Esophagus squamous epithelium (tissue), 5 donors: ENCODE data around the gene THSD7B. TPM values are rescaled to one million over a fixed set of nuclear protein-coding genes. Genes with fewer than 3 reads are reported as not detected.

Experiments used
- DNase-seq: peaks from one replicate; lab custom pipeline; 2025; lab: John Stamatoyannopoulos, UW
- H3K27ac ChIP-seq, 4 donors: fragments of 200-600 bp; sonication (generic); one replicate each; pipeline ENCODE4 v1.5.1; 2016 to 2019; ENCODE audit warnings: mild to moderate bottlenecking in 1 of 4
- H3K27me3 ChIP-seq, 4 donors: fragments of 200-600 bp; sonication (generic); 1 replicate in 3 of 4; 2 replicates in 1 of 4; pipeline versions ENCODE4 v1.5.1 to v1.6.0; 2017 to 2021; ENCODE audit warnings: antibody characterized with exemption in 1 of 4
- H3K36me3 ChIP-seq, 3 donors: fragments of 200-600 bp; sonication (generic); one replicate each; pipeline ENCODE4 v1.5.1; 2016 to 2019
- H3K4me1 ChIP-seq, 3 donors: fragments of 200-600 bp; sonication (generic); one replicate each; pipeline ENCODE4 v1.5.1; 2017 to 2019
- H3K4me3 ChIP-seq, 4 donors: fragments of 200-600 bp; sonication (generic); 1 replicate in 3 of 4; 2 replicates in 1 of 4; pipeline ENCODE4 v1.5.1; 2016 to 2019; ENCODE audit warnings: mild to moderate bottlenecking in 2 of 4, moderate library complexity in 1 of 4
- H3K9me3 ChIP-seq, 3 donors: fragments of 200-600 bp; sonication (generic); one replicate each; pipeline ENCODE4 v1.5.1; 2016 to 2019
- POLR2A ChIP-seq, 4 donors: fragments of 450-650 bp; IDR thresholded peaks; one replicate each; pipeline ENCODE4 v1.6.1; 2017; ENCODE audit warnings: antibody characterized with exemption in 4 of 4, mild to moderate bottlenecking in 4 of 4, moderate library complexity in 3 of 4
- WGBS, 2 donors: methylation state at CpG; one replicate each; pipeline ENCODE4 v1.1.5; 2018; 5-methylcytosine and 5-hydroxymethylcytosine counted together
- intact Hi-C: fragments of 100-400 bp; cut with DNase I; formaldehyde crosslinking; loops from one replicate; pipeline ENCODE4 v1.15.0; 2022
- total RNA-seq, 4 donors: library from RNA; depleted of rRNA; stranded (reverse); fragments of >200 nt; gene quantifications; one replicate each; pipeline ENCODE4 v1.1.0, GENCODE V29; 2016
- TF ChIP-seq, protein P1 (sequence below), 6 experiments: fragments of 450-650 bp in 4 of 6; fragments of 200-600 bp in 2 of 6; sonication (generic) in 2 of 6; IDR thresholded peaks; one replicate each; pipeline ENCODE4 v1.5.1; 2016 to 2019; ENCODE audit warnings: antibody characterized with exemption in 6 of 6, mild to moderate bottlenecking in 4 of 6, moderate library complexity in 4 of 6
- donor health status: DM: yes; HTN: yes; CAD: no.

Gene THSD7B
- total RNA-seq, 4 donors from 2014 or later = 0.31 to 0.97 (median 0.72) TPM

GRCh38 chr2:137522620-137523011 lies 757.3 kb downstream of the THSD7B start:
- 33 to 54% methylated on average over 1 of the region's 1 CpG for WGBS, 2 donors
- intact Hi-C loops = no loop called here

DNA sequence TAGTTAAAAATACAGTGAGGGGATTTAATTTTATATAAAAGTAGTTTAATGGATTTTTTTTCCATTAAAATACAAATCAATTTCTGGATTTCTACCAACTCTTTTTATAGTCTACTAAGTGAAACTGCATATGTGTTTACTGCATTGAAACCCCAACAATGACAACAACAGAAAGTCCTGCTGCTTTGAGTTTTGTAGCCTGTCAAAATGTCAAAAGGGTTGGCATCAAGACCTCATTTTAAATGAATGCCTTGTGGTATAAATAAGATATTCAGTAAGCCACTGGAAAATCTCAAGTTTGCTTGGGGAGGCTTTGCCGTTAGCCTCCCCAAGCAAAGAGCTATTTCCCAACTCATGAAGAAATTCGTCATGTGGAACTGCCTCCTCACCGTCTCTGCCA lies 758.6 kb downstream of the THSD7B start:
- Histone ChIP-seq H3K4me1 (no peaks in the 10 kb centered on the region), H3K9me3 (no peaks in the 10 kb centered on the region), H3K27me3 (no peaks in the 10 kb centered on the region), H3K4me3 (no peak overlapping the region), H3K27ac (no peak overlapping the region), H3K36me3 (no peaks in the 10 kb centered on the region)
- intact Hi-C loops = no loop called here
- DNase-seq = no peak
- TF ChIP-seq POLR2A (IDR thresholded peaks at IDR 0.05) = no peak
- TF ChIP-seq, protein P1, sequence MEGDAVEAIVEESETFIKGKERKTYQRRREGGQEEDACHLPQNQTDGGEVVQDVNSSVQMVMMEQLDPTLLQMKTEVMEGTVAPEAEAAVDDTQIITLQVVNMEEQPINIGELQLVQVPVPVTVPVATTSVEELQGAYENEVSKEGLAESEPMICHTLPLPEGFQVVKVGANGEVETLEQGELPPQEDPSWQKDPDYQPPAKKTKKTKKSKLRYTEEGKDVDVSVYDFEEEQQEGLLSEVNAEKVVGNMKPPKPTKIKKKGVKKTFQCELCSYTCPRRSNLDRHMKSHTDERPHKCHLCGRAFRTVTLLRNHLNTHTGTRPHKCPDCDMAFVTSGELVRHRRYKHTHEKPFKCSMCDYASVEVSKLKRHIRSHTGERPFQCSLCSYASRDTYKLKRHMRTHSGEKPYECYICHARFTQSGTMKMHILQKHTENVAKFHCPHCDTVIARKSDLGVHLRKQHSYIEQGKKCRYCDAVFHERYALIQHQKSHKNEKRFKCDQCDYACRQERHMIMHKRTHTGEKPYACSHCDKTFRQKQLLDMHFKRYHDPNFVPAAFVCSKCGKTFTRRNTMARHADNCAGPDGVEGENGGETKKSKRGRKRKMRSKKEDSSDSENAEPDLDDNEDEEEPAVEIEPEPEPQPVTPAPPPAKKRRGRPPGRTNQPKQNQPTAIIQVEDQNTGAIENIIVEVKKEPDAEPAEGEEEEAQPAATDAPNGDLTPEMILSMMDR (IDR thresholded peaks at IDR 0.05) = no peak
- WGBS, 2 donors = 69 to 78% methylated on average over 3 of the region's 3 CpGs

More at GRCh38 chr2:137522620-137523011, 757.3 kb downstream of the THSD7B start:
- Histone ChIP-seq H3K4me1 (no peaks in the 10 kb centered on the region), H3K27ac (no peak overlapping the region), H3K9me3 (no peaks in the 10 kb centered on the region), H3K4me3 (no peak overlapping the region), H3K36me3 (no peaks in the 10 kb centered on the region), H3K27me3 (no peaks in the 10 kb centered on the region)
- DNase-seq = no peak
- no peak for TF ChIP-seq POLR2A (IDR thresholded peaks at IDR 0.05)
- TF ChIP-seq, protein P1 (IDR thresholded peaks at IDR 0.05) = no peak

GRCh38 chr2:137525132-137525531 lies 759.8 kb downstream of the THSD7B start:
- no peak for TF ChIP-seq POLR2A (IDR thresholded peaks at IDR 0.05)
- TF ChIP-seq, protein P1 (IDR thresholded peaks at IDR 0.05) = no peak
- no peak overlapping the region for H3K4me3 ChIP-seq
- WGBS, 2 donors = 28 to 38% methylated on average over 1 of the region's 1 CpG

DNA sequence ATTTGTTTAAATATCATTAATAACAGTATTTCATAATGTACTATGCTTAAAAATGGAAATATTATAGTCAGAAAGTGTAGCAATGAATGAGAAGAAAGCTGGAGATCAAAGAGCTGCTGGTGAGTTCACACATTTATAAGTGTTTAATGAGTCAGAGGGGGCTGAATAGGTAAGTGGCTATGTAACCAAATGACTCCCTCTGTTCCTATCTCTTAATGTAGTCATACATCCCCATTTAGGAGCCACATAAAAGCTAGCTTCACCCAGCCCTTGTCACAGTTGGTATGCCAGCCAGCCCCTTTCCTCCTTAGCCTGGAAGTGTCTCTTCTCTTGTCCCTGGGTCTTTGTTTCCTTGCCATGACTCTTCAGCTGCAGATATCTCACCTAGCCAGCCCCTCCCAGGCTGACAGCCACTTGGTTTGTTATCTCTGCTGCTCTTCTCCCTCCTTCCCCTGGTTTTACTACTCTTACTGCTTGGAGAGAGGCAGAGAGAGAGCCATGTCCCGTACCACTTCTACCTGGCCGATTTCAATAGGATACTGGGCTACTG lies 760.4 kb downstream of the THSD7B start:
- 76 to 97% methylated on average over 2 of the region's 2 CpGs for WGBS, 2 donors
- DNase-seq = no peak

More at GRCh38 chr2:137525132-137525531, 759.8 kb downstream of the THSD7B start:
- no peaks in the 10 kb centered on the region for H3K27me3 ChIP-seq
- intact Hi-C loops = no loop called here
- no peak overlapping the region for H3K27ac ChIP-seq
- no peak for DNase-seq
- H3K4me1 ChIP-seq = no peaks in the 10 kb centered on the region
- H3K36me3 ChIP-seq = no peaks in the 10 kb centered on the region
- H3K9me3 ChIP-seq = no peaks in the 10 kb centered on the region

DNA sequence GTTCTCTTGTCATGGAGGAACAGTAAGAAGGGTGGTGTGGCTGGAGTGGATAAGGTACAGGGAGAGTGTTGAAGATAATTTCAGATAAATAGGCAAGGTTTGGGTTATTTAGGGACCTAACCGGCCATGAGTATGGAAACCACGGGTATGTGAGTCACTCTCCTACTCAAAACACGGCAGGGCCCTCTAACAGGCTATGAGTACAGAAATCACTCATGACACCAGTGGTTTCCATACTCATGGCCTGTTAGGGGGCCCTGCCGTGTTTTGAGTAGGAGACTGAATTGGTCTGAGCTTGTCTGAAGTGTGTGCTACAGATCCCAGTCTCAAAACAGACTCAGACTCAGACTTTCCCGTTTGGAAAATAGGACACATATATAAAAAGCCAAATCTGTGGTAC lies 770.6 kb downstream of the THSD7B start:
- no peaks in the 10 kb centered on the region for H3K36me3 ChIP-seq
- WGBS, 2 donors = 63 to 73% methylated on average over 5 of the region's 5 CpGs
- intact Hi-C loops = no loop called here
- no peaks in the 10 kb centered on the region for H3K9me3 ChIP-seq
- H3K27ac ChIP-seq = no peak overlapping the region
- no peaks in the 10 kb centered on the region for H3K4me1 ChIP-seq
- DNase-seq = no peak
- no peaks in the 10 kb centered on the region for H3K27me3 ChIP-seq
- no peak overlapping the region for H3K4me3 ChIP-seq
- no peak for TF ChIP-seq POLR2A (IDR thresholded peaks at IDR 0.05)
- TF ChIP-seq, protein P1 (IDR thresholded peaks at IDR 0.05) = no peak

More for the DNA sequence above, 760.4 kb downstream of the THSD7B start:
- TF ChIP-seq POLR2A (IDR thresholded peaks at IDR 0.05) = no peak
- TF ChIP-seq, protein P1 (IDR thresholded peaks at IDR 0.05) = no peak
- Histone ChIP-seq H3K27ac (no peak overlapping the region), H3K27me3 (no peaks in the 10 kb centered on the region), H3K4me3 (no peak overlapping the region), H3K4me1 (no peaks in the 10 kb centered on the region), H3K36me3 (no peaks in the 10 kb centered on the region), H3K9me3 (no peaks in the 10 kb centered on the region)
- intact Hi-C loops = no loop called here
